Measurements from ENCODE around the gene HOXD3. TPM values are rescaled to one million over a fixed set of nuclear protein-coding genes. Genes with fewer than 3 reads are reported as not detected.

Gene HOXD3
- total RNA-seq, 2 donors from 2014 or later, result not detected

Other genes with a start within 250 kb of the HOXD3 start
- 10 to 100 TPM; 35.9 to 44.7 TPM for gene LNPK, start 155.0 kb upstream of the HOXD3 start, total RNA-seq
- gene EVX2, start 73.3 kb upstream of the HOXD3 start, total RNA-seq, result not detected
- not detected for gene HOXD13, start 64.6 kb upstream of the HOXD3 start, total RNA-seq
- gene HOXD12, start 57.5 kb upstream of the HOXD3 start, total RNA-seq, result not detected
- not detected for gene HOXD11, start 50.0 kb upstream of the HOXD3 start, total RNA-seq
- gene HOXD10, start 40.5 kb upstream of the HOXD3 start, total RNA-seq, result not detected
- not detected for gene HOXD9, start 34.6 kb upstream of the HOXD3 start, total RNA-seq
- gene HOXD8, start 27.6 kb upstream of the HOXD3 start, total RNA-seq, result not detected
- not detected for gene HOXD4, start 5.8 kb upstream of the HOXD3 start, total RNA-seq
- not detected for gene HOXD1, start 31.4 kb downstream of the HOXD3 start, total RNA-seq
- gene MTX2, start 112.1 kb downstream of the HOXD3 start, total RNA-seq, result 10 to 100 TPM; 20.4 to 21.9 TPM